Thyroid gland (tissue), 4 donors: ENCODE measurements around the gene GGT6. TPM values are rescaled to one million over a fixed set of nuclear protein-coding genes. Genes with fewer than 3 reads are reported as not detected.

Experiments
- DNase-seq, 2 donors: peaks; one replicate each; pipeline ENCODE4 v3.0.0-alpha.2; 2019
- H3K27ac ChIP-seq, 3 donors: fragments of 200-600 bp; sonication (generic); 1 replicate in 2 of 3; 2 replicates in 1 of 3; pipeline ENCODE4 v1.5.1; 2016 to 2019; ENCODE audit warnings: mild to moderate bottlenecking in 1 of 3, moderate library complexity in 1 of 3
- H3K27me3 ChIP-seq: fragments of 200-600 bp; sonication (generic); one replicate; pipeline ENCODE4 v1.5.1; 2019
- H3K36me3 ChIP-seq, 2 donors: fragments of 200-600 bp; sonication (generic); one replicate each; pipeline ENCODE4 v1.5.1; 2016 to 2019
- H3K4me1 ChIP-seq, 2 donors: fragments of 200-600 bp; sonication (generic); one replicate each; pipeline ENCODE4 v1.5.1; 2017 to 2019
- H3K4me3 ChIP-seq, 3 donors: fragments of 200-600 bp; sonication (generic); replicated peaks in 1 of 3; 1 replicate in 2 of 3; 2 replicates in 1 of 3; pipeline ENCODE4 v1.5.1; 2016; ENCODE audit warnings: mild to moderate bottlenecking in 1 of 3
- H3K9me3 ChIP-seq: fragments of 200-600 bp; sonication (generic); one replicate; pipeline ENCODE4 v1.5.1; 2017
- POLR2A ChIP-seq, 2 donors: fragments of 450-650 bp; IDR thresholded peaks; one replicate each; pipeline ENCODE4 v1.6.1; 2017; ENCODE audit warnings: antibody characterized with exemption in 2 of 2, mild to moderate bottlenecking in 2 of 2, moderate library complexity in 1 of 2
- WGBS, 2 donors: methylation state at CpG; one replicate each; pipeline ENCODE4 v1.1.5; 2017; 5-methylcytosine and 5-hydroxymethylcytosine counted together
- intact Hi-C: fragments of 100-400 bp; cut with DNase I; formaldehyde crosslinking; loops from one replicate; pipeline ENCODE4 v1.15.1; 2023
- total RNA-seq, 4 donors: library from RNA; depleted of rRNA; stranded (reverse); fragments of >200 nt; gene quantifications; one replicate each; pipeline ENCODE4 v1.2.3, GENCODE V29; 2016
- TF ChIP-seq, protein P1 (sequence below), 6 experiments: fragments of 200-600 bp in 3 of 6; fragments of 450-650 bp in 3 of 6; sonication (generic) in 3 of 6; IDR thresholded peaks; one replicate each; pipeline ENCODE4 v1.5.1; 2016 to 2019; ENCODE audit warnings: antibody characterized with exemption in 6 of 6, mild to moderate bottlenecking in 2 of 6, inconsistent platforms in 1 of 6, moderate library complexity in 1 of 6

Gene GGT6
- total RNA-seq, 4 donors from 2014 or later: 0.56 to 1.3 TPM; not detected in 2

DNA sequence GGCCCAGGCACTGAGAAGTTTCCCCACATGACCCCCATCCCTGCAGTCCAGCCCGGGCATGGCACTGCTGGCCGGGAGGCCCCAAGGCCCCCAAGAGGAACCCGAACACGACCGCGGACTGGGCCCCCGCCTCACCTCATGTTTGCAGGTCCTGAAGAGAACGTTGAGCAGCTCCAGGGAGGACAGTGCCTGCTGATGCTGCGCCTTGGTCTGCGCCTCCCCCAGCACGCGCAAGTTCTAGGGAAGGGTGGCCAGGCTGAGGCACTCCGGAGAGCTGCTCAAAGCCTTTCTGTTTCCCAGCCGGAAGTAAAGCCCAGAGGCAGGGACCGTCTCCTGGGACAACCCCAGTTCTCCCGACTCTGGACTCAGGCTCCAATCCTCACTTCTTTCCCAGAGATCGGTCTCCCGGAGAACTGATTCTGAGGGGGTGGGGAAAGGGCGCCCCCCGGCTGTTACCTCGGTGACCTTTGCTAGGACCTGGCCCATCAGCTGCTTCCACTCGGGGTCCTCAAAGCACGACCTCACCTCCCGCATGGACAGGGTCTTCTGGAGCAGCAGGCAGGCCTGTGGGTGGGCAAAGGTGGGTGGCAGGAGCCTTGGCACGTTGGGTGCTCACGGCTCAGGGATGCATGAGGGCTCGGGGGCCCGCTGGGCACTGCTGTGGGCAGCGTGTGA is 18.9 kb downstream of the GGT6 start:
- no peaks in the 10 kb centered on the region for H3K9me3 ChIP-seq
- H3K4me1 ChIP-seq: peaks cover 0 to 27% of the 10 kb centered on the region in 2 donors
- intact Hi-C loops: no loop called here
- H3K27ac ChIP-seq: no peak overlapping the region
- peaks cover 35 to 42% of the 10 kb centered on the region in 2 donors for H3K36me3 ChIP-seq
- TF ChIP-seq, protein P1, sequence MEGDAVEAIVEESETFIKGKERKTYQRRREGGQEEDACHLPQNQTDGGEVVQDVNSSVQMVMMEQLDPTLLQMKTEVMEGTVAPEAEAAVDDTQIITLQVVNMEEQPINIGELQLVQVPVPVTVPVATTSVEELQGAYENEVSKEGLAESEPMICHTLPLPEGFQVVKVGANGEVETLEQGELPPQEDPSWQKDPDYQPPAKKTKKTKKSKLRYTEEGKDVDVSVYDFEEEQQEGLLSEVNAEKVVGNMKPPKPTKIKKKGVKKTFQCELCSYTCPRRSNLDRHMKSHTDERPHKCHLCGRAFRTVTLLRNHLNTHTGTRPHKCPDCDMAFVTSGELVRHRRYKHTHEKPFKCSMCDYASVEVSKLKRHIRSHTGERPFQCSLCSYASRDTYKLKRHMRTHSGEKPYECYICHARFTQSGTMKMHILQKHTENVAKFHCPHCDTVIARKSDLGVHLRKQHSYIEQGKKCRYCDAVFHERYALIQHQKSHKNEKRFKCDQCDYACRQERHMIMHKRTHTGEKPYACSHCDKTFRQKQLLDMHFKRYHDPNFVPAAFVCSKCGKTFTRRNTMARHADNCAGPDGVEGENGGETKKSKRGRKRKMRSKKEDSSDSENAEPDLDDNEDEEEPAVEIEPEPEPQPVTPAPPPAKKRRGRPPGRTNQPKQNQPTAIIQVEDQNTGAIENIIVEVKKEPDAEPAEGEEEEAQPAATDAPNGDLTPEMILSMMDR (IDR thresholded peaks at IDR 0.05): no peak
- no peak for TF ChIP-seq POLR2A (IDR thresholded peaks at IDR 0.05)
- no peak overlapping the region for H3K4me3 ChIP-seq
- H3K27me3 ChIP-seq: no peaks in the 10 kb centered on the region
- no peak for DNase-seq
- 88 to 93% methylated on average over 16 to 29 of the region's 29 CpGs for WGBS, 2 donors

DNA sequence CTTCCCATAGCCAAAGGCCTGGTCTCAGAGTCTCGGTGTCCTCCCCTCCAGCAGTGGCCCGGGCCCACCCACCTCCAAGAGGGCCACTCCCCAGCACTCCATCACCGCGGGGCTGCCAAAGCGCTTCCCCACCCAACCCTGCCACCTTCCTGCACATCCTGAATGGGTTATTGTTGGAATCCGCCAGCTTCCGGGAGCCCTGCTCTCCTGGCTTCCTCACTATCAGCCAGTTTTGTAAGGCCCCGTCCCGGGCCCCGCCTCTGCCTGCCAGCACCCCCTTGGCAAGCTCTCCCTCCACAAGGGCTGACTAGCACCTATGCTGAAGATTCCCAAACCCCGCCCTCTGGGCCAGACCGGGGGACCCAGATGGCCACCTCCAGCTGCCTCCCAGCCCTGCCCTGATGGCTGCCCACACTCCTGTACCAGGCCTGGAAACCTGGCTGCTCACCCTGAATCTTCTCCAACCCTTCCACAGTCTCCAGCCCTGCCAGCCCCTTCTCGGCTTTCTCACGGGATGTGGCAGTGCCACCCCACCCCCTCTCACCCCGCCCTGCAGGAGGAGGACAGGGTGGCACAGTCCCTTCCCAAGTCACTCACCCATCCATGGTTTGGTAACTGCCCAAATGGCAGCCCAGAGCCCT is 19.6 kb downstream of the GGT6 start:
- Histone ChIP-seq H3K4me3 (no peak overlapping the region), H3K9me3 (no peaks in the 10 kb centered on the region), H3K27ac (no peak overlapping the region), H3K4me1 (peaks cover 0 to 33% of the 10 kb centered on the region in 2 donors), H3K36me3 (peaks cover 32 to 37% of the 10 kb centered on the region in 2 donors), H3K27me3 (no peaks in the 10 kb centered on the region)
- intact Hi-C loops: no loop called here
- 70 to 78% methylated on average over 11 to 13 of the region's 15 CpGs for WGBS, 2 donors
- no peak for DNase-seq
- TF ChIP-seq, protein P1 (IDR thresholded peaks at IDR 0.05): no peak

DNA sequence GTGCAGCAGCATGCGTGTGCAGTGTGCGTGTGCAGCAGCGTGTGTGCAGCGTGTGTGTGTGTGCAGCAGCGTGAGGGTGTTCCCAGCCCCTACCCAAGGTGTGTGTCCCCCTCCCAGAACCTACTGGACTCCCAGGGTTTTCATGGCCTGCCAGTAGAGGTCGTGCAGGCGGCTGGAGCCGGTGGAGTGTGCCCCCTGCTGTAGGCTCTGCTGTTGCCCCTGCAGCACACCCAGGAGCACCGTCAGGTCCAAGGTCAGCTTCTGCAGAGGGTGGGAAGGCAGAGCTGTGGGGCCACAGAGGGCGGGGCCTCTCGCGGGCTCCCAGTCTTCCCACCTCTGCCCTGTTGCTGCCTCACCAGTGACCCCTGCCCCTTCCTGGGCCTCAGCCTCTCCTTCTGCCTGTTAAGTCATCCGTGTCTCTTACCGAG is 20.1 kb downstream of the GGT6 start:
- intact Hi-C loops: no loop called here
- TF ChIP-seq, protein P1 (IDR thresholded peaks at IDR 0.05): no peak
- TF ChIP-seq POLR2A (IDR thresholded peaks at IDR 0.05): no peak
- DNase-seq: no peak
- Histone ChIP-seq H3K27ac (no peak overlapping the region), H3K36me3 (peaks cover 32 to 37% of the 10 kb centered on the region in 2 donors), H3K4me3 (no peak overlapping the region), H3K9me3 (no peaks in the 10 kb centered on the region), H3K4me1 (peaks cover 0 to 38% of the 10 kb centered on the region in 2 donors), H3K27me3 (no peaks in the 10 kb centered on the region)
- WGBS, 2 donors: 59 to 86% methylated on average over 5 to 7 of the region's 14 CpGs

DNA sequence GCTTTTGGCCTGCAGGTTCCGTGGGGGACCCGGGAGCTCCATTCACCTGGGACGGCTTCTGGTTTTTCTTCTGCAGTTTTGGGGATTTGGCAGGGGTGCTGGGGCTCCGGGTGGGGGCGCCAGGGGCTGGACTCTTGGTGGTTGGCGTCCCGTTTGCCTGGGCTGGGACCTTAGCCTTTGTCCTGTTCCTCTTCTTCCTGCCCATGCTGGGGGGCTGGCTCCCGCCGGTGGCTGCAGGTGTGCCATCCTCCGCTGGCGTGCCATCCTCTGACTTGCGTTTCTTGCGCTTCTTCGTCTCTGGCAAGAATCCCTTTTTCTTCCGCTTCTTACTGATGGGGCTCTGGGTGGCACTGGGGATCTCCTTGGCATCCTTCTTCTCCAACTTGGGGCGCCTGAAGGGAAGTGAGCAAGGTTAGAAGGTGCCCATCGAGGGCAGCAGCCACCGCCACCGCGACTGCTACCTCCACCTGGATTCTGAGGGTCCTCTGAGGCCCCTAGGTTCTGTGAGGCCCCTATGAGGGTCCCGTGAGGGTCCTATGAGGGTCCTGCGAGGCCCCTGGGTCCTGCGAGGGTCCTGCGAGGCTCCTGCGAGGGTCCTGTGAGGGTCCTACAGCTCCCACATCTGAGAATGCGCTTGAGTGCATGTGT is 20.7 kb downstream of the GGT6 start:
- no peak overlapping the region for H3K27ac ChIP-seq
- no peak for DNase-seq

DNA sequence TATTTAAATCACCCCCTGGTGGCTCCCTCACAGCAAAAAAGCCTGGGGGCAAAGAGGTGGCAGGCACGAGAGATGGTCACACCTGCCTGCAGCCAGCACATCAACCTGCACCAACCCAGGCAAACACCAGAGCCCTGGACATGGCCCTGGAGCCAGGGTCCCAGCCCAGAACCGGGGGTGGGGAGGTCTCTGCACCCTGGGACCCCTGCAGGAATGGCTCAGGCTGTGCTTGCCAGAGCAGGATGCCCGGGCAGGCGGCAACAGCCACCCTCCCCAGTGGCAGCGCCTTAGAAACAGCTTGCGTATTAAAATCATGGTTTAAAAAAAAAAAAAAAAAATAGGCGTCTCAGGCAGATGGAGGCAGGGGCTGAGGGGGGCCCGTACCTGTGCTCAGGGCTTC is 21.4 kb downstream of the GGT6 start:
- H3K4me3 ChIP-seq: no peak overlapping the region
- H3K27ac ChIP-seq: no peak overlapping the region
- H3K9me3 ChIP-seq: no peaks in the 10 kb centered on the region
- intact Hi-C loops: loop anchor here (10.0 kb wide), 1 partner anchor 94 kb away; no protein-coding TSS in a partner anchor
- no peaks in the 10 kb centered on the region for H3K27me3 ChIP-seq
- WGBS, 2 donors: 88 to 89% methylated on average over 8 of the region's 8 CpGs
- TF ChIP-seq, protein P1 (IDR thresholded peaks at IDR 0.05): no peak
- TF ChIP-seq POLR2A (IDR thresholded peaks at IDR 0.05): no peak
- H3K4me1 ChIP-seq: peaks cover 0 to 48% of the 10 kb centered on the region in 2 donors
- no peak for DNase-seq
- peaks cover 28 to 37% of the 10 kb centered on the region in 2 donors for H3K36me3 ChIP-seq

More for the DNA sequence above, 20.7 kb downstream of the GGT6 start:
- no peaks in the 10 kb centered on the region for H3K27me3 ChIP-seq
- H3K9me3 ChIP-seq: no peaks in the 10 kb centered on the region
- peaks cover 0 to 42% of the 10 kb centered on the region in 2 donors for H3K4me1 ChIP-seq
- 93 to 96% methylated on average over 18 to 24 of the region's 26 CpGs for WGBS, 2 donors
- H3K36me3 ChIP-seq: peaks cover 32 to 37% of the 10 kb centered on the region in 2 donors
- intact Hi-C loops: loop anchor here (10.0 kb wide), 1 partner anchor 95 kb away; no protein-coding TSS in a partner anchor
- H3K4me3 ChIP-seq: no peak overlapping the region
- no peak for TF ChIP-seq POLR2A (IDR thresholded peaks at IDR 0.05)
